HG03520 (cell line): ENCODE results near the gene TMEM45B.
"Not testable (repeated sequence)": the region's sequence is repeated elsewhere in the genome, so short reads cannot be mapped to it uniquely, and the experiment has no call there.

Source experiments
- ATAC-seq: cut with Tn5 transposase; IDR thresholded peaks from one replicate; pipeline ENCODE4 v1.9.1; 2021; ENCODE audit warnings: mild to moderate bottlenecking, moderate library complexity; ENCODE audit not compliant: unreplicated experiment

The TMEM45B gene

DNA sequence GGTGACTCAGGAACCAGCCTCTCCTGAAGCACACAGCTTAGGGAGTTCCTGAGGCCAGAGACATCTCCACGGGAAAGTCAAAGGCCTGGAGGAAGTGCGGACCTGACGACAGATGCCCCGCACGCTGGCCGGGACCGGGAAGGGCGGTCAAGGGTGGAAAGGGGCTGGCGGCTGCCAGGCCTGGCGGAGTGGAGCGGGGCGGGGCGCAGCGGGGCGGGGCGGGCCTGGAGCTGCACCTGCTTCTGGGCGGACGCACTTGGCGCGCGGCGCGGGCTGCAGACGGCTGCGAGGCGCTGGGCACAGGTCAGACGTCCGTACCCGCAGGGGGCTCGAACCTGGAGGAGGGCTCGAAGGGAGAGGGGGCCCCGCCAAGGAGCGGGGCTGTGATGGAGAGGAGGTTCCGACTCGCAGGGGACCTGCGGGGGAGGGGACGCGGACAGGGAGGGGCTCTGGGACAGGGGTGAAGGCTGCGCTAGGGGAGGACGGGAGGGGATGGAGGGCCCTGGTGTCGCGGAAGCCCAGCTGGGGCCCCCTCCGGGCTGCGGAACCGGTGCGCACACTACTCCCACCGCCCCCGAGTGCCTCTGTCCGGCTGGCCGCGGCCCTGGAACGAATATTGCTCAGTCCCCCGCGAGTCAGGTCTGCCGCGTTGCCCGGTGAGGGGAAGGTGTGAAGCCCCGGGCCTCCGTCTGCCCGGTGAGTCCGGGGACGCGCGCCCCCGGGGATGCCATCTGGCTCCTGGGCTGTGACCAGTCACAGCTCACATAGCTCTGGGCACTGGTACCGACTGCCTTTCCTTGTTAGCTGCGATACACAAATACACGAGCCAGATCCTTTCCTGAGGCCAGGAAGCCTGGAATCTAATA, at the start of gene TMEM45B:
TSS of gene TMEM45B (plus strand) at position 253 of the 866 bp plus-strand sequence. CDS start 36,635 bp downstream, outside the sequence.
- no peak for ATAC-seq

DNA sequence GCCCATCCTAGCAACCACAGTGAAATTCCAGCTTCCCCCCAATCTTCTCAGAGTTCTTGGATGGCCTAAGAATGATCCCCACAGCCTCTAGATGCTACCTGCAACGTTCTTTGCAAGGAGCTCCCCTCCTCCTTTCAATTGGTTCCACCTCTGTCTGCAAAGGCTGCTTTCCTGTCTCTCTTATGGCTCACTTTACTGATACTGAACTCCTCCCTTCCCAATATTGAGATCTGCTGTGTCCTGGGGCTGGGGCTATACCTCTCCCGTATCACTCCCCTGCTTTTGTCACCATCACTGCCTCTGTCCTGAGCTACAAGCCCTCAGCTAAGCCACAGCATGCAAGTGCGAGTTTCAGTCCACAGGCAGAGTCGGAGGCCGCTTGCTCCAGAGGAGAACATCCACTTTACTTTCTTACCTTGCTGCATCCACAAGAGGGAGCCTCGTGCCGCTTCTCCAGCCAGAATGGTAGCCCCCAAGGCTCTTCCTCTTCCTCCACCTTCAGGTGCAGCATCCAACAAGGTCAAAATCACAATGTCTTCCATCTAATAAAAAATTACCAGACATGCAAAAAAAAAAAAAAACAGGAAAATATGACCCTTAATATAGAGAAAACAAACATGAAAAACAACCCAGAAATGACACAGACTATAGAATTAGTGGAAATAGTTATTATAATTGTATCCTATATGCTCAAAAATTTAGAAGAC, 48.6 kb upstream of the TMEM45B start:
- no peak for ATAC-seq

DNA sequence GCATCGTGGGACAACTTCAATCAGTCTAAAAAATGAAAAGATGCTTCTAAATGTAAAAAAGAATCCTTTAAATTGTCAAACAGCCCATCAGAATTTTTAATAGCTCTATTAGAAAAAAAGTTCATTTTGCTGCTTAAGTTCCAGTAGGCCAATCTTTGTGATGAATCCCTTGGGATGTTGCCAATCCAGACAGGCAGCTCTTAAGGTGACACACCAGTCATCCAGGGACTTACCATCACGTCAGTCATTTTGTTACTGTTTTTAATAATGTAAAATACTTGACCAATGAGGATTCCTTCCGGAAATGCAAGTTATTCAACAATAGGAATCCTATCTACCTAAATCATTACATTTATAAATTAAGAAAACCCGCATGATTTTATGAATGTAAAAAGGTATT, 47.8 kb upstream of the TMEM45B start:
- no peak for ATAC-seq

DNA sequence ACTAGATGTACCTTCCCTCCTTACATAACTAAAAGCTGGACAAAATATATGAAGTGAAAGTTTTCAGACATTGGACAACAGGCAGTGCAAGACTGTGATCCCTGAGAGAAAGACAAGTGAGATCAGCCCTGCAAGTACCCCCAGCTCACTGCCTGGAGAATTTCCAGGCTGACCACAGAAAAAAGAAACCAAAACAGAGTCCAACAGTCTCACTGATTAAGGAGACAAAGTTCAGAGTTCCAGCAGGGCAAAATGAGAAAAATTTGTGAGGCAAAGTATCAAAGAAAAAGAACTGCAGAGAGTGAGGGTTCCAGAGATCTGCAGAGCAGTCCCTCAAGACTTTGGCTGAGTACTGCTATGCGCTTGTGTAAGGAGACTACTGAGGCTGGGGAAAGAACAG, 47.3 kb upstream of the TMEM45B start:
- ATAC-seq = no peak

DNA sequence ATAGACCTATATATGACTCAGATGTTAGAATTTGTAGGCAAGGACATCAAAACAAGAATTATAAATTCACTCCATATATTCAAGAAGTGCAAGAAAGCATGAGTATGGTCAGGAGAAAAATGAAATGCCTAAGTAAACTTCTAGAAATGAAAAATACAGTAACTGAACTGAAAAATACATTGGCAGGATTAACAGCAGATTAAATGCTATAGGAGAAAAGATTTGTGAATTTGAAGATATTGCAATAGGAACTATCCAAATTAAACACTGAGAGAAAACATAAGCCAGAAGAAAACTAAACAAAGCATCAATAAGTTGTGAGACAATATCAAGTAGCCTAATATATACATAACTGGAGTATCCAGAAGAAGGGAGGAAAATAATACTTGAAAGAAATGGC, 46.6 kb upstream of the TMEM45B start:
- ATAC-seq = no peak

DNA sequence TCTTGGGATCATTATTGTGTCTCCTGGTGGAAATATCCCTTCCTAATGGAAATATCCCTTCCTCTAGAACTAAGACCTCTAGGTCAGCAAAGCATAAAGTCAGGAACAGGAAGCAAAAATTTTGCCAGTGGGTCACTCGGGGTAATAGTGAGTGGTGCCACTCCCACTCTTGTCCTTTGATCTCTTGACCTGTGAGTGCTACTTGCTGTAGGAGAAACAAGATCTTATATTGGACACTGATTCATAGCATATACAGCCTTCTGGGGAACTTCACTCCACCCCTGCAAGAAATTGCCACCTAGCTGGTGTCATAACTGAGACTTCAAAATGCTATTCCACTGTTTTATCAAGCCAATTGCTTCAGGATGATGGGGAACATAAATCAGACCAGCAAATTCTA, 44.7 kb upstream of the TMEM45B start:
- no peak for ATAC-seq

DNA sequence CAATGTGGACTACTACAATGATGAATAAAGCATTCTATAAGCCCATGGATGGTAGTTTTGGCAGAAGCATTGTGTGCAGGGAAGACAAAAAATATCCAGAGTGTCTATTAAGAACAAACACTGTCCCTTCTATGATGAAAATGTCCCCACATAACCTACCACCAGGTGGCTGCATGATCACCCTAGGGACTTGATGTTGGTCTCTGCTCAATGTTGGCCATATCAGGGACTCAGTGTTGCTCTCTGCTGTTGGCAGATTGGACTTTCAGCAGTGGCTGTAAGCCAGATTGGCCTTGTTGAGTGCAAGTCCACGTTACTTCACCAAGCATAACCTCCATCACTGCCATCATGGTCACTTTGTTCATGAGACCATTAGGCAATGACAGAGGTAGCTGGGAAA, 44.2 kb upstream of the TMEM45B start:
- not testable (repeated sequence) for ATAC-seq

DNA sequence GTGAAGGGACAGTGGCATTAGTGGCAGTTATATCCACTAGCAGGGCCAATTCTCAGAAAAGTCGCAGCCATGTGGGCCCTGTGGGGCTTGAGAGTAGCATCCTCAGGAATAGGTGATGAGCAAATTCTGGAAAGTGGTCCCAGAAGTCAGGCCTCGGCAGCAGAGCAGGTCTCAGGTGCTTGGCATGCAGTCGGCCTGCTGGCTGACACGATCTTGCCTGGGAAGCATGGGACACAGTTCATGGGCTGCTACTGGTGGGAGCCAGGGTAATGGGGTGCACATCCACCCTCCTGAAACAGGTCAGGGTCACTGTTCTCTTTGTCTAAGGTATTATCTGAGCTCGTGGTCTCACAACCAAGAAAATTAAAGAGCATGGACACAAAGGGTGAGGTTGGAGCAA, 36.8 kb upstream of the TMEM45B start:
- no peak for ATAC-seq

DNA sequence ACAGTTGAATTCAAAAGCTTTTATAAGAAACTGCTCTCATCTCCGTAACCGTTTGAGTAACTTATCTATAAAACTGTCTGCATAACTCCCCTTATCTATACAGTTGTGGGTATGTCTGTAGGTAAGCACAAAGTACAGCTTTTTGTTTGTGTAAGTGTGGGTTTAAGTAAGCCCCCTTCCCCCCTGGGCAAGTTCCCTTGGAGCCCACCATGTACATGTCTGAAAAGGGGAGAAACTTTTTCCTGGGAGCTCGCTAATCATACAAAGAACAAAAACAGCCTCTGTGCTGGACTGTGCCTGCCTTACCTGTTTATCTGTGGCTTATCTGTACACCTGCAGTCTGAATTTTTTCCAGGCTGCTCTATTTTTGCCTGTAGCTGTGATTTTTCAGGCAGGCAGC, 36.3 kb upstream of the TMEM45B start:
- ATAC-seq = no peak

DNA sequence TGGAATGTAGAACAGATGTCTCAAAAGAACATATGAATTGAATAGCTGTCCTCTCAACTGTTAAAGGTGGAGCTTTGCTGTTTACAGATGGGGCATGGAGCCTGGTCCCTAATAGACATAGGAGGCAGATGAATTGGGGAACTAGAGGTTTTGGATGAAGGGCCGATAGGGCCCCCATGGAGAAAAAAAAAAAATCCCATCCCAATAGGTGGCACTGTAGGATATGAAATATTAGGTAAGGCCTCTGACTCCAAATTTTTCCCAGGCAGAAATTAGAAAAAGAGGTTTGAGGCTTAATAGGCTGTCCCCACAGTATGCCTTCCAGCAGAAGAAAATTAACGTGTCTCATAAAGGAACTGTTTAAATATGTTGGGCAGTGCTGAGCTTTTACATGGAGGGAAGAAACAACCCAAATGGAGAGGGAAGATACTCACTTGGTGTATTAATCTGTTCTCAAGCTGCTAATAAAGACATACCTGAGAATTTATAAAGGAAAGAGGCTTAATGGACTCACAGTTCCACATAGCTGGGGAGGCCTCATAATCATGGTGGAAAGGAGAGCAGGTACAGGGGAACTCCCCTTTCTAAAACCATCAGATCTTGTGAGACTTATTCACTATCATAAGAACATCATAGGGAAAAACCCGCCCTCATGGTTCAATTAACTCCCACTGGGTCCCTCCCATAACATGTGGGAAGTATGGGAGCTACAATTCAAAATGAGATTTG, 30.1 kb upstream of the TMEM45B start:
- no peak for ATAC-seq

DNA sequence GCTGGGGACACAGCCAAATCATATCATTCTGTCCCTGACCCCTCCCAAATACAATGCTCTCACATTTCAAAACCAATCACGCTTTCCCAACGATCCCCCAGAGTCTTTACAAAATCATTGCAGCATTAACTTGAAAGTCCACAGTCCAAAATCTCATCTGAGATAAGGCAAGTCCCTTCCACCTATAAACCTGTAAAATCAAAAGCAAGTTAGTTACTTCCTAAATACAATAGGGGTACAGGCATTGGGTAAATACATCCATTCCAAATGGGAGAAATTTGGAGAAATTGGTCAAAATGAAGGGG, 29.6 kb upstream of the TMEM45B start:
- not testable (repeated sequence) for ATAC-seq

DNA sequence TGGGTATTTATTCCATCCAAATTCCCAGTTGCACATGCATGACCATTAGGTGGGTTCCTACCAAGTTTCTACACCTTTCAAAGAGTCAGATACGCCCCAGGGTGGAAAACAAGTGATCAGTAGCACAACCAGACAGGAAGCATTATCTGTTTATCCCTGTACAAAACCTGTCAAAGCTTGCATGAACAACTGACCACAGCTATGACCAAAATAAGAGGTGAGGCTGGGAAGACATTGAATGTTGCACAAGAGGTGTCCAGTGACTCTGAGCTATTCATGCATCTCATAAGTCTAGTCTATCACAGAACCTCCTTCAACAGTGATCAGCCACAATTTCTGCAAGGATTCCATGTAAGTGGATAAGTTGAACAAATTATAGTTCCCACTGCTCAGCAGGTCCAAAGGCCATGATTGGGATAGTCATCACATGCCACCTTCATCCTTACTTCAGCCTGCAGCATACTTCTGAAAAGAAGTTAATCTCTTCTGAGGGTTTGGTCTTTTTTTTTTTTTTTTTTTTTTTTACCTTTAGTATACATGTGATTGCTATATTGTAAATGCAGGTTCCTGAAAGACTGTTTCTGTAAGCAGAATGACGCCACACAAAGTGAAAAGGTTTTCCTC, 28.0 kb upstream of the TMEM45B start:
- ATAC-seq = no peak

DNA sequence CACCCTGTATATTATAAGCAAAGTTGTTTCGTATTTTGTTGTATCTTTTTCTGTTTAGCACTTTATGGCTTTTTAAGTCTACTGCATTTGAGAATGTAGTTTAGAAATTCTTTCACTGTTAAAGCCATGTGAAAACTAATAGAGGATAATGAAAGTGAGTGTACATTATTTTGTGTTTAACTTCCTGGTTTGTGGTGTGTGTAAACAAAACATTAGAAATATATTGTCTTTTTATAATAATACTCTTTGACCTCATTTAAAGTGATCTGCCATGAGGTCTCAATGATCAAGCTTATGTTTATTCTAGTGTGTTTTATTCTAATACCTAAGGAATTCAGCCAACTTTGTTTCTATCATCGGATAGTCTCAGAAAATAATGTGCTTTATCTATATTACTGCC, 27.4 kb upstream of the TMEM45B start:
- no peak for ATAC-seq

DNA sequence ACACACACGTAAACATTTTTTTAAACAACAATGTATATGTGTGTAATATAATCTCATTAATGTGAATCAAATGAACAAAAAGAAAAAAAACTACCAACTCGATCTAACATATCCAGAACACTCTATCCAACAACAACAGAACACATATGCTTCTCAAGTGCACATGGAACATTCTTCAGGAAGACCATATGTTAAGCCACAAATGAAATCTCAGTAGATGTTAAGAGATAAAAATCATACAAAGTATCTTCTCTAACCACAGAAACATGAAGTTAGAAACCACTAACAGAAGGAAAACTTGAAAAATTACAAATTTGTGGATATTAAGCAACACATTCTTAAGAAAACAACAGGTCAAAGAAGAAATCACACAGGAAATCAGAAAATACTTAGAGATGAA, 25.5 kb upstream of the TMEM45B start:
- ATAC-seq = no peak

DNA sequence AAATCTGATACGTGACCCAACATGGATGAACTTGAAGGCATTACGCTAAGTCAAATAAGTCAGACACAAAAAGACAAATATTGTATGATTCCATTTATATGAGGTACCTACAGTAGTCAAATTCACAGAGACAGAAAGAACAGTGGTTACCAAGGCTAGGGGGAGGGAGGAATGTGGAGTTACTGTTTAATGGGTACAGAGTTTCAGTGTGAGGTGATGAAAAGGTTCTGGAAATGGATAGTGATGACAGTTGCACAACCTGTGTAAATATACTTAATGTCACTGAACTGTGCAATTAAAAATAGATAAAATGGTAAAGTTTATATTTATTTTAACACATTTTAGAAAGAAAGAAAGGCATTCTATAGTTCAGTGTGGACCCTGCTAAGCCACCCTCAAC, 24.1 kb upstream of the TMEM45B start:
- ATAC-seq = no peak

DNA sequence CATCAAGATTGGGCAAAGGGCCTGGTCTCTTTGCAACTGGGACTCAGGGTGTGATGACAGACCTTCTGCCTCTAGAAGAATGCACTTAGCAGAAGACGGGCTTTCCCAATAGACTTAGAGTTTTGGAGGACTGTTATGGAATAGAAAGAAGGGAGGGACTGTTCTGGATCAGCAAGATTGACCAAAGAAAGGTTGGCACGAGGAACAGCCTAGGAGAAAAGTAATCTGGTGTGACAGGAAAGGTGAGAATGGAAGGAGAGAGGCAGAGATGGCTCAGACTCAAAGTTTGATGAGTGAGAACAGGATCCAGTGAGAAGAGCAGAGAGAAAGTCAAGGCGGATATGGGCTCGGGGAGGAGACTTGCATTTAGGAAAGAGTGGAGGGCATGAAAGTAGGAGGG, 23.0 kb upstream of the TMEM45B start:
- no peak for ATAC-seq

DNA sequence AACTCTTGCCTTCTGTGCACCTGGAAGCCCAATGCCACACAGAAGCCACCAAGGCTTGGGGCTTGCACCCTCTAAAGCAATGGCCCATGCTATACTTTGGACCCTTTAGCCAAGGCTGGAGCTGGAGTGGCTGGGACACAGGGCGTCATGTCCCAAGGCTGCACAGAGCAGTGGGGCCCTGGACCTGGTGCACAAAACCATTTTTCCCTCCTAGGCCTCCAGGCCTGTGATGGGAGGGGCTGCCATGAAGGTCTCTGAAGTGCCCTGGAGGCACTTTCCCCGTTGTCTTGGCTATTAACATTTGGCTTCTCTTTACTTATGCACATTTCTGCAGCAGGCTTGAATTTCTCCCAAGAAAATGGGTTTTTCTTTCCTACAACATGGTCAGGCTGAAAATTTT, 20.6 kb upstream of the TMEM45B start:
- no peak for ATAC-seq

DNA sequence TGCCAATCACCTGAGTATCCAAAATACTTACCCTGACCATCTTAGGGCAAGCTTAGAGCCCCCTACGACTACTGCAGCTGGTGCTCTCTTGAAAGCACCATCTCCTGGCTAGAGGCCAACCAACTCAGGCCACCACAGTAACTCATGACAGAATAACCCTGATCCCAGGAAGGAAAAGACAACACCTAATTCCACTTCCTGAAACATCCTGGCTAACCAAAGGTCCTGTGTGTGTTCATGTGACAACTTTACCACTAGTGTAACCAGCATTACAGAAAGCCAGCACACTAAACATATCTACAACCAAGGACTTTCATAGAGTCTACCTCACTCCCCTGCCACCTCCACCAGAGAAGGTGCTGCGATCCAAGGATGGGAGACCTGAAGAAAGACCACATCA, 17.4 kb upstream of the TMEM45B start:
- no peak for ATAC-seq

DNA sequence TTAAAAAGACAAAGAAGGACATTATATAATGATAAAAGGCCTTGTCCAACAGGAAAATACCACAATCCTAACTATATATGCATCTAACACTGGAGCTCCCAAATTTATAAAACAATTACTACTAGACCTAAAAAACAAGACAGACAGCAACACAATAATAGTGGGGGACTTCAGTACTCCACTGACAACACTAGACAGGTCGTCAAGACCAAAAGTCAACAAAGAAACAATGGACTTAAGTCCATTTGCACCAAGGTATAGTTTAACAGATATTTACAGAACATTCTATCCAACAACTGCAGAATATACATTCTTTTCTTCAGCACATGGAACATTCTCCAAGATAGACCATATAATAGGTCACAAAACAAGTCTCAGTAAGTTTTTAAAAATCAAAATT, 15.5 kb upstream of the TMEM45B start:
- ATAC-seq = not testable (repeated sequence)

DNA sequence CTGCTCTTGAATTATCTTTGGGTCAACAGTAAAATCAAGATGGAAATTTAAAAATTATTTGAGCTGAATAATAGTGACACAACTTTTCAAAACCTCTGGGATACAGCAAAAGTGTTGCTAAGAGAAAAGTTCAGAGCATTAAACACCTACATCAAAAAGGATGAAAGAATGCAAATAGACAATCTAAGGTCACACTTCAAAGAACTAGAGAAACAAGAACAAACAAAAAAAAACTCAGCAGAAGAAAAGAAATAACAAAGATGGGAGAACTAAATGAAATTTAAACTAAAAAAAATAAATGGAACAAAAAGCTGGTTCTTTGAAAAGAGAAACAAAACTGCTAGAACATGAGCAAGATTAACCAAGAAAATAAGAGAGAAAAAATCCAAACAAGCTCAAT, 15.0 kb upstream of the TMEM45B start:
- ATAC-seq = no peak

DNA sequence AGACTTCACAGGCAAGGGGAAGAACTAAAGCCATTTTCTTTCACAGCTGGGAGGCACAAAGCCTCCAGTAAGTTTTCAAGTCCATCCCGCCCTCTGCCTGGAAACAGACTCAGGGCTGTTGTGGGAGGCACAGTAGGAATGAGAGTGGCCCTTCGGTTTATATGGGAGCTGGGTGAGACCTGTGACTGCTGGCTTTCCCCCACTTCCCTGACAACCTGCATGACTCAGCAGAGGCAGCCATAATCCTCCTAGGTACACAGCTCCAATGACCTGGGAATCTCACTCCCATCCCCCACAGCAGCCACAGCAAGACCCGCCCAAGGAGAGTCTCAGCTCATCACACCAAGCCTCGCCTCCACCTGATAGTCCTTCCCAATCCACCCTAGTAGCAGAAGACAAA, 12.1 kb upstream of the TMEM45B start:
- ATAC-seq = no peak
